ENCODE results near the gene CACNA1I. TPM values are rescaled to one million over a fixed set of nuclear protein-coding genes. Genes with fewer than 3 reads are reported as not detected.

CACNA1I gene
- total and polyA plus RNA-seq, 2 of the 8 experiments (the other 6 are each of a cell fraction or from before 2014, with no cell fraction given): 0.77 to 1.2 TPM

- Histone ChIP-seq H3K56ac (replicated peaks; ENCODE audit: insufficient read length, low read depth, low read length) (no peak overlapping the region), H3K79me2 (ENCODE audit: control insufficient read depth in 1 of 2, insufficient read depth in 2 of 2, low read length in 2 of 2) (no peaks in the 10 kb centered on the region), H4K91ac (replicated peaks; ENCODE audit: insufficient read length, low read length) (no peak overlapping the region), H2BK12ac (ENCODE audit: low read depth, low read length) (no peak overlapping the region), H2AFZ (ENCODE audit: low read length) (no peak overlapping the region), H3K9me3 (ENCODE audit: insufficient read depth in 2 of 2, low read depth in 1 of 2, low read length in 1 of 2) (no peaks in the 10 kb centered on the region), H3K4ac (replicated peaks; ENCODE audit: insufficient read length, low read depth, low read length) (no peak overlapping the region), H3K79me1 (ENCODE audit: low read depth, low read length) (no peaks in the 10 kb centered on the region), H4K8ac (ENCODE audit: extremely low read depth, insufficient read depth, low read length) (no peak overlapping the region), H2BK5ac (ENCODE audit: low read depth, low read length) (no peak overlapping the region), H3K9ac (replicated peaks in 1 of 4; ENCODE audit: extremely low read depth in 1 of 4, low read depth in 3 of 4, low read length in 3 of 4) (no peak overlapping the region), H3K18ac (ENCODE audit: extremely low read depth, low read length) (no peak overlapping the region), H4K5ac (ENCODE audit: insufficient read length, low read depth, low read length) (no peak overlapping the region), H3K4me3 (ENCODE audit: extremely low read depth in 1 of 4, insufficient read depth in 2 of 4, low read depth in 3 of 4, low read length in 4 of 4) (no peak overlapping the region), H3K23ac (ENCODE audit: insufficient read length) (no peak overlapping the region), H2BK120ac (replicated peaks; ENCODE audit: low read depth, low read length) (no peak overlapping the region), H2BK20ac (ENCODE audit: low read length) (no peak overlapping the region), H2BK15ac (ENCODE audit: low read length) (no peak overlapping the region), H3K14ac (ENCODE audit: insufficient read length) (no peak overlapping the region), H4K20me1 (replicated peaks in 1 of 2; ENCODE audit: control insufficient read depth in 1 of 2, insufficient read depth in 2 of 2, low read length in 2 of 2) (peaks cover 0 to 2% of the 10 kb centered on the region in 2 experiments), H3K4me1 (replicated peaks in 1 of 4; ENCODE audit: control insufficient read depth in 3 of 4, insufficient read depth in 4 of 4, low read length in 3 of 4) (no peaks in the 10 kb centered on the region), H3K27ac (ENCODE audit: low read depth, low read length) (no peak overlapping the region), H3K23me2 (ENCODE audit: low read depth, low read length) (no peaks in the 10 kb centered on the region), H3K27me3 (replicated peaks in 1 of 4; ENCODE audit: control insufficient read depth in 3 of 4, extremely low read depth in 1 of 4, insufficient read depth in 3 of 4, low read length in 3 of 4) (no peaks in the 10 kb centered on the region), H3K4me2 (ENCODE audit: insufficient read depth in 1 of 2, low read depth in 2 of 2, low read length in 2 of 2) (no peak overlapping the region), H2AK5ac (ENCODE audit: low read depth, low read length) (no peak overlapping the region), H3K36me3 (ENCODE audit: control insufficient read depth in 2 of 4, insufficient read depth in 4 of 4, low read length in 3 of 4) (no peaks in the 10 kb centered on the region)
- 96% methylated on average over 33 of the region's 41 CpGs; no CpG with 5 or more reads in 1 of the 2 experiments for WGBS, 2 experiments (ENCODE audit: extremely low coverage in 1 of 2, insufficient coverage in 1 of 2, insufficient read length in 1 of 2, insufficient replicate concordance in 2 of 2, low coverage in 1 of 2, low lambda C conversion rate in 2 of 2, missing lambda C conversion rate in 1 of 2)
- DNase-seq (ENCODE audit: low read depth in 1 of 2, low spot score in 2 of 2): no peak
- ChIA-PET CTCF (ENCODE audit: partially characterized antibody) (interaction anchor here (1.2 to 2.5 kb wide), 8 partner anchors 8 to 156 kb away, joined by 3 to 9 read pairs (median 4); no protein-coding TSS in a partner anchor), POLR2A (ENCODE audit: partially characterized antibody) (interaction anchor here (1.3 kb wide), 1 partner anchor 11 kb away, joined by 3 read pairs; no protein-coding TSS in a partner anchor)
- FAIRE-seq: no peak
- TF ChIP-seq TCF12 (IDR thresholded peaks at IDR 0.05; ENCODE audit: low read depth, low read length): no peak
- TF ChIP-seq EZH2 (IDR thresholded peaks at IDR 0.05; ENCODE audit: low read depth, low read length, severe bottlenecking): no peak
- no peak for TF ChIP-seq CEBPB (IDR thresholded peaks at IDR 0.05; ENCODE audit: low read depth, low read length)
- TF ChIP-seq POU5F1 (IDR thresholded peaks at IDR 0.05; ENCODE audit: low read depth, low read length): no peak
- no peak for TF ChIP-seq FOSL1 (IDR thresholded peaks at IDR 0.05; ENCODE audit: insufficient read depth, low read depth, low read length)
- no peak for TF ChIP-seq RBBP5 (IDR thresholded peaks at IDR 0.05; ENCODE audit: borderline replicate concordance, low read depth, low read length)
- no peak for TF ChIP-seq SP1 (IDR thresholded peaks at IDR 0.05; ENCODE audit: low read depth, low read length)
- TF ChIP-seq SUZ12 (IDR thresholded peaks at IDR 0.05; ENCODE audit: low read length): no peak
- no peak for TF ChIP-seq TEAD4 (IDR thresholded peaks at IDR 0.05; ENCODE audit: low read depth, low read length)
- TF ChIP-seq EGR1 (IDR thresholded peaks at IDR 0.05; ENCODE audit: borderline replicate concordance, low read depth, low read length): no peak
- TF ChIP-seq MAX (IDR thresholded peaks at IDR 0.05): no peak
- TF ChIP-seq BRCA1 (IDR thresholded peaks at IDR 0.05; ENCODE audit: low read depth, low read length): no peak
- no peak for TF ChIP-seq GABPA (IDR thresholded peaks at IDR 0.05; ENCODE audit: borderline replicate concordance, insufficient read depth, low read length)
- TF ChIP-seq RFX5 (IDR thresholded peaks at IDR 0.05; ENCODE audit: borderline replicate concordance, low read depth, low read length): no peak
Observed at GRCh38 chr22:39649500-39650089, 79.0 kb downstream of the CACNA1I start.
